ENCODE results near the gene FXYD4. TPM values are rescaled to one million over a fixed set of nuclear protein-coding genes. Genes with fewer than 3 reads are reported as not detected.

FXYD4 gene, protein sequence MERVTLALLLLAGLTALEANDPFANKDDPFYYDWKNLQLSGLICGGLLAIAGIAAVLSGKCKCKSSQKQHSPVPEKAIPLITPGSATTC
- not detected in 2 replicates for total RNA-seq

DNA sequence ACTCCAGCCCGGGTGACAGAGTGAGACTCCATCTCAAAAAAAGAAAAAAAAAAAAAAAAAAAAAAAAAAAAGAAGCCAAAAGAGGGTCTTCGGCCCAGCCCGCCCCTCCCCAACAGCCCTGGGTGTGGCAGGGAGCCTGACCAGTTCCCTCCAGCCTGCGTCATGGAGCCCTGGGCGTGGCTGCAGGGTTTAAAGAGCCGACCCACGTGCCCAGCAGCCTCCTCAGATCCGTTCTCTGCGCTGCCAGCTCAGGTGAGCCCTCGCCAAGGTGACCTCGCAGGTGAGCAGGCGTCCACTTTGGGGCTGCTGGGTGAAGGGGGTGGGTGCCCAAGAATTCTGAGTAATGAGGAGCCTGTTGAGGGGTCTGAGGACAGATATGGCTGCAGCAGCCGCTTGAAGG, at the start of gene FXYD4:
Gene FXYD4 (plus strand): TSS at position 219 of the 400 bp plus-strand sequence. CDS start 2,111 bp downstream, outside the sequence.

DNA sequence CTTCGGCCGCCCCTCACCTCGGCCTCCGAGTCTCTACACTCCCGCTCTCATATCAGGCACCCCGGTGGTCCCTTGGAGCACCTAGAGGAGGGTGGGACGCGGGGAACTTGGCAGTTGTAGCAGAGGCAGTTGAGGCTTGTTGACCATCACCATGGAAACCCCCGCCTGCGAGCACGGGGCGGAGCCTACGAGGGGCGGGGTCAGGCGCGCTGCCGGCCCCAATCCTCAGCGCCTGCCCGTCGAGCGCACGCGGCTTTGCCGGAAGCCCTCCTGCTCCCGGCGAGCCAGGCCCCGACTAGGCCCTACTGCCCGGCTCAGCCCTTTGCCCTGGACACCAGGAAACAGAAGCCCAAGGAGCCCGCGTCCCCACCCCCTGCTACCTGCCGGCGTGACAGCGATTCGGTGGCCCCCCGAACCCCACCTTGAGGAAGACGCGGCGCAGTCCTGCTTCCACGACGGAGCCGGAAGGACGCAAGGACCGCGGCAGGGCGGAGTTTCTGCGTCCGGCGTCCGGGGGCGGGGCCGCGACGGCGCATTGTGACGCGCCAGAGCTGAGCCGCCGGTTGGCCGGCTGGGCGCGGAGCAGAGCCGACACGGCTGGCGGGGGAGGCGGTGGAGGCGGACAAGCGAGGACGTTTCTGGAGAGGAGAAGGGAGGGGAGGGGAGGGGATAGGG, 37.4 kb downstream of the FXYD4 start, which contains the start of gene HNRNPF:
Gene HNRNPF (minus strand): TSS at position 477 of the 675 bp plus-strand sequence. CDS start 21,302 bp downstream, outside the sequence.

Other genes with a start within 250 kb of the FXYD4 start
- 7.3 and 8.1 TPM in 2 replicates for gene CSGALNACT2, start 233.2 kb upstream of the FXYD4 start, total RNA-seq
- 0.65 TPM in 1 of 2 replicates, not detected in the other for gene RASGEF1A, start 104.6 kb upstream of the FXYD4 start, total RNA-seq
- 179 and 190 TPM in 2 replicates for gene HNRNPF, start 37.5 kb downstream of the FXYD4 start, total RNA-seq
- 2.1 and 2.8 TPM in 2 replicates for gene ZNF487, start 65.5 kb downstream of the FXYD4 start, total RNA-seq
- gene ZNF239, start 203.0 kb downstream of the FXYD4 start, total RNA-seq = 0.11 and 0.17 TPM in 2 replicates
- 0.54 and 1.0 TPM in 2 replicates for gene ZNF485, start 234.8 kb downstream of the FXYD4 start, total RNA-seq